ENCODE measurements around the gene SLIT3. TPM values are rescaled to one million over a fixed set of nuclear protein-coding genes. Genes with fewer than 3 reads are reported as not detected.

The SLIT3 gene
- total and polyA plus RNA-seq, 9 of the 15 experiments (the other 6 are each of a cell fraction or from before 2014, with no cell fraction given) = 0.01 to 0.04 TPM; not detected in 7

DNA sequence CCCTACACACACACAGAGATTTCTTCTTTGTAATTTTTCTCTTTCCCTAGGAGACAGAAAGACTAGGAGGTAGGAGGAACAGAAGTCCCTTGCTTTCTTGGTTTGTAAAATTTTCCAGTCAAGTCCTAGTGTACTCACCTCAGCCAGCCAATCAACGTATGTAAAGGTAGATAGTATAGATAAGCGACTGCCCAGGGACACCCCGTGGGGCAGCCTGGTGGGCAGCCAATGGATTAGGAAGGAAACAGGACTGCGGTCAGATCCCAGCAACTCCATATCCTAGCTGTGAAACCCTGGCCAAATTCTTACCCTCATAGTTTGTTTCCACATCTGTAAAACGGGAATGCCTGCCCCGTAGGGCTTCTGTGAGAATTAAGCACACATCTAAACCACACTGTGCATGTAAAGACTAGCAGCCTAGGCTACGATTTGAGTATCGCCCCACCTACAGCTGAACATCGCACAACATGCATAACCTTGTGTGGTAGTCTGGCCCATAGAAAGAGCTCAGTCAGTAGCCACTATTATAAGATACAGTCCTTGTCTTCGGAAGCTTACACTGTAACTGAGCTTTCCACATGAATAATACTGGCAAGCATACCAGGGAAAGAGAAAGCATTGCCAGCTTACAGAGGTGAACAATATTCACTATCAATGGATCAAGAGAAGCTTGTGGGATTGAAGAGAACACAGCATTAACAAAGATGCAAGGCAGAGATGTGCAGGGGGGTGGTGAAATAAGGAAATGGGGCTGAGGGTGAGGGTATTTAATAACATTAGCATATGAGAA is 368.3 kb downstream of the SLIT3 start (continued):
- TF ChIP-seq POLR3A (IDR thresholded peaks at IDR 0.05; ENCODE audit: borderline replicate concordance, extremely low read depth, insufficient read depth, insufficient read length) = no peak
- no peak for TF ChIP-seq JUNB (CRISPR knock-in tag; conservative IDR thresholded peaks at IDR 0.05)

DNA sequence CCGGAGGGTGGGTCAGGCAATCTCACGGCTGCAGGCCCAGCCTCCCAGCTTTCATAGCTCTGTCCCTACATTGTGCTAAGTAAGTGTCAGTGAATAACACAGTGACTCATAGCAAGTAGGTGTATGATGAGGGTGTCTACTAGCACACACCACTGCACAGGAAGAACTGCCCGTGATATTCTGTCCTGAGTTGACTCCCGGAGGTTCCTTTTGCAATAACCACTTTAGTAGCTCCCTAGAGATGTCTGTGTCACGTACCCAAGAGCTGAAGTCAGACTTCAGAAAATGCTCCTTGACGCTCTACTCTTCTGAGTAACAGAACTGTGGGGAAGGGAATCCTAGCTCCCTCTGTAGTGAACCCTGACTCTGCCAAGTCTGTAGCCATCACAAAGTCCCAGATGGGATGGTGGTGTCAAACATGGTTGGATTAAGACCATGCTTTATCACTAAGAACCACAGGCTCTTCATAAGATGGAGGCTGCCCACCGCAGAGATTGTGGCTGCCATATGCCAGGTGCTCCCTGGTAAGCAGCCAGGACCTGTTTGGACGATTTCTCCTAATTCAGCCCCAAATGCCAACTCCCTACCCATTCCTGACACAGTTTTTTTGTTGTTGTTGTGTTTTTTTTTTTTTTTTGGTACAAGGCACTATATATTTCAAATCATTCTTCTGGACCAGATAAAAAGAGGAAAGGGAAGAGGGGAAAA is 369.1 kb downstream of the SLIT3 start:
- CTCF ChIA-PET (ENCODE audit: low intra/inter-chr PET ratio) = no interaction called here
- WGBS (ENCODE audit: insufficient coverage, low coverage, missing lambda C conversion rate) = under 1% methylated on average over 8 of the region's 8 CpGs
- Histone ChIP-seq H3K79me2 (ENCODE audit: control insufficient read depth, insufficient read depth, low read length) (no peaks in the 10 kb centered on the region), H4K20me1 (replicated peaks; ENCODE audit: control insufficient read depth, insufficient read depth, low read length) (0 out of 2 replicates have a peak, but pooled peaks cover 3% of the 10 kb centered on the region), H3K4me2 (ENCODE audit: insufficient read depth, low read length) (no peak overlapping the region), H3K27me3 (ENCODE audit: control insufficient read depth in 2 of 2, insufficient read depth in 2 of 2, low read length in 2 of 2) (peaks cover 2 to 5% of the 10 kb centered on the region in 2 experiments; a peak in 3 of 5 replicates), H3K4me1 (replicated peaks in 1 of 2; ENCODE audit: control insufficient read depth in 2 of 2, insufficient read depth in 2 of 2, low read length in 2 of 2) (no peaks in the 10 kb centered on the region), H3K9me3 (replicated peaks; ENCODE audit: control insufficient read depth, insufficient read depth, low read depth, low read length) (no peaks in the 10 kb centered on the region), H3K9ac (ENCODE audit: insufficient read depth in 1 of 2, low read depth in 2 of 2, low read length in 2 of 2) (no peak overlapping the region), H3K27ac (ENCODE audit: extremely low read depth, low read depth, low read length) (no peak overlapping the region), H3K36me3 (ENCODE audit: control insufficient read depth, insufficient read depth, low read length) (no peaks in the 10 kb centered on the region), H2AFZ (ENCODE audit: low read depth, low read length) (no peak overlapping the region), H3K9me1 (ENCODE audit: control insufficient read depth, insufficient read depth, low read length) (no peaks in the 10 kb centered on the region), H3K4me3 (no peak overlapping the region)
- intact Hi-C loops (cut with micrococcal nuclease) = no loop called here
- DNase-seq (ENCODE audit: extremely low read depth in 1 of 4, low spot score in 3 of 4) (no peak), FAIRE-seq (no peak), ATAC-seq (no peak)
- TF ChIP-seq NBN (IDR thresholded peaks at IDR 0.05; ENCODE audit: low read depth) = no peak
- TF ChIP-seq MAZ (CRISPR knock-in tag; conservative IDR thresholded peaks at IDR 0.05 in 1 of 2, IDR thresholded peaks at IDR 0.05 in 1 of 2) = no peak
- TF ChIP-seq ZNF263 (CRISPR knock-in tag; IDR thresholded peaks at IDR 0.05; ENCODE audit: borderline replicate concordance) = no peak
- TF ChIP-seq DPF2 (IDR thresholded peaks at IDR 0.05) = no peak
- POLR2A ChIA-PET = no interaction called here
- no TSS peak for BruUV-seq (replicated peaks)
- in situ Hi-C loops (cut with MboI) = no loop called here
